ENCODE results near the gene THRAP3. TPM values are rescaled to one million over a fixed set of nuclear protein-coding genes. Genes with fewer than 3 reads are reported as not detected.

THRAP3 gene
- total and polyA plus RNA-seq, 2 of the 8 experiments (the other 6 are each of a cell fraction or from before 2014, with no cell fraction given) = 40.2 to 183 TPM

GRCh38 chr1:36174713-36175112, 49.5 kb upstream of the THRAP3 start:
- Histone ChIP-seq H3K23me2 (ENCODE audit: low read depth, low read length) (peaks cover 13% of the 10 kb centered on the region; the same call in 1 of the 2 replicates), H3K9me3 (ENCODE audit: insufficient read depth in 2 of 2, low read depth in 1 of 2, low read length in 1 of 2) (no peaks in the 10 kb centered on the region), H3K23ac (ENCODE audit: insufficient read length) (no peak overlapping the region), H4K20me1 (replicated peaks in 1 of 2; ENCODE audit: control insufficient read depth in 1 of 2, insufficient read depth in 2 of 2, low read length in 2 of 2) (peaks cover 14 to 34% of the 10 kb centered on the region in 2 experiments), H4K91ac (replicated peaks; ENCODE audit: insufficient read length, low read length) (no peak overlapping the region), H3K79me1 (ENCODE audit: low read depth, low read length) (0 out of 2 replicates have a peak, but pooled peaks cover 4% of the 10 kb centered on the region), H4K5ac (ENCODE audit: insufficient read length, low read depth, low read length) (no peak overlapping the region), H3K56ac (replicated peaks; ENCODE audit: insufficient read length, low read depth, low read length) (no peak overlapping the region), H3K4me2 (ENCODE audit: insufficient read depth in 1 of 2, low read depth in 2 of 2, low read length in 2 of 2) (no peak overlapping the region; a peak in 2 of 4 replicates), H2BK5ac (ENCODE audit: low read depth, low read length) (no peak overlapping the region), H3K4me3 (ENCODE audit: extremely low read depth in 1 of 4, insufficient read depth in 2 of 4, low read depth in 3 of 4, low read length in 4 of 4) (no peak overlapping the region), H2BK15ac (ENCODE audit: low read length) (no peak overlapping the region), H3K9ac (replicated peaks in 1 of 4; ENCODE audit: extremely low read depth in 1 of 4, low read depth in 3 of 4, low read length in 3 of 4) (no peak overlapping the region), H2AFZ (ENCODE audit: low read length) (no peak overlapping the region), H3K4ac (replicated peaks; ENCODE audit: insufficient read length, low read depth, low read length) (no peak overlapping the region), H2BK120ac (replicated peaks; ENCODE audit: low read depth, low read length) (no peak overlapping the region), H3K18ac (ENCODE audit: extremely low read depth, low read length) (no peak overlapping the region), H3K79me2 (ENCODE audit: control insufficient read depth in 1 of 2, insufficient read depth in 2 of 2, low read length in 2 of 2) (no peaks in the 10 kb centered on the region), H3K27ac (ENCODE audit: low read depth, low read length) (no peak overlapping the region), H2BK20ac (ENCODE audit: low read length) (no peak overlapping the region), H2AK5ac (ENCODE audit: low read depth, low read length) (no peak overlapping the region), H4K8ac (ENCODE audit: extremely low read depth, insufficient read depth, low read length) (no peak overlapping the region; the same call in 1 of the 2 replicates), H3K27me3 (replicated peaks in 1 of 4; ENCODE audit: control insufficient read depth in 3 of 4, extremely low read depth in 1 of 4, insufficient read depth in 3 of 4, low read length in 3 of 4) (no peaks in the 10 kb centered on the region), H2BK12ac (ENCODE audit: low read depth, low read length) (no peak overlapping the region), H3K14ac (ENCODE audit: insufficient read length) (no peak overlapping the region), H3K4me1 (replicated peaks in 1 of 4; ENCODE audit: control insufficient read depth in 3 of 4, insufficient read depth in 4 of 4, low read length in 3 of 4) (peaks cover 5 to 33% (median 28%) of the 10 kb centered on the region in 4 experiments), H3K36me3 (ENCODE audit: control insufficient read depth in 2 of 4, insufficient read depth in 4 of 4, low read length in 3 of 4) (peaks cover 12 to 26% (median 21%) of the 10 kb centered on the region in 4 experiments; a peak in 6 of 8 replicates)
- 90% methylated on average over 4 of the region's 11 CpGs; no CpG with 5 or more reads in 1 of the 2 experiments for WGBS, 2 experiments (ENCODE audit: extremely low coverage in 1 of 2, insufficient coverage in 1 of 2, insufficient read length in 1 of 2, insufficient replicate concordance in 2 of 2, low coverage in 1 of 2, low lambda C conversion rate in 2 of 2, missing lambda C conversion rate in 1 of 2)
- TF ChIP-seq FOSL1 (IDR thresholded peaks at IDR 0.05; ENCODE audit: insufficient read depth, low read depth, low read length) (no peak), RXRA (IDR thresholded peaks at IDR 0.05; ENCODE audit: insufficient read depth, low read depth, low read length) (no peak), CHD2 (IDR thresholded peaks at IDR 0.05; ENCODE audit: low read length) (no peak), POLR2AphosphoS5 (IDR thresholded peaks at IDR 0.05; ENCODE audit: low read depth, low read length) (no peak), ZNF274 (IDR thresholded peaks at IDR 0.05; ENCODE audit: borderline replicate concordance, extremely low read depth, low read length) (no peak), KDM1A (IDR thresholded peaks at IDR 0.05; ENCODE audit: borderline replicate concordance, low read length) (no peak)
- CTCF ChIA-PET (ENCODE audit: partially characterized antibody) = interaction anchor here (1.3 to 17.6 kb wide), 6 partner anchors 9 to 77 kb away, joined by 3 to 233 read pairs (median 48); partner anchors contain the start of genes MAP7D1 and TRAPPC3
- no peak for FAIRE-seq
- POLR2A ChIA-PET (ENCODE audit: partially characterized antibody) = interaction anchor here (1.4 to 6.7 kb wide), 4 partner anchors 13 to 78 kb away, joined by 3 to 44 read pairs (median 13); partner anchors contain the start of gene MAP7D1
- DNase-seq (ENCODE audit: low read depth in 1 of 2, low spot score in 2 of 2) = no peak

Data from H1 (cell line).